ENCODE data around the gene CLTB. TPM values are rescaled to one million over a fixed set of nuclear protein-coding genes. Genes with fewer than 3 reads are reported as not detected.

The CLTB gene
- total and polyA plus RNA-seq, 2 donors (not counting 1 experiment from before 2014, with no cell fraction given) = 29.9 to 41.7 TPM

- Mint-ChIP-seq H3K27ac (no peak overlapping the region), H3K27me3 (no peaks in the 10 kb centered on the region), H3K4me3 (no peak overlapping the region), H3K9me3 (ENCODE audit: insufficient read depth) (no peaks in the 10 kb centered on the region), H3K4me1 (no peaks in the 10 kb centered on the region)
- Histone ChIP-seq H4K20me1 (ENCODE audit: control insufficient read depth, insufficient read depth, low read length, poor library complexity, severe bottlenecking) (peaks cover 8% of the 10 kb centered on the region), H3K4me3 (ENCODE audit: control extremely low read depth in 1 of 5, extremely low read depth in 1 of 5, insufficient read depth in 1 of 5, low read depth in 2 of 5, low read length in 4 of 5) (no peak overlapping the region), H3K4me2 (replicated peaks; ENCODE audit: low read depth, low read length, poor library complexity, severe bottlenecking) (no peak overlapping the region), H3K9me3 (ENCODE audit: control extremely low read depth in 1 of 3, control insufficient read depth in 2 of 3, insufficient read depth in 1 of 3, low read length in 2 of 3) (no peaks in the 10 kb centered on the region), H3K9ac (ENCODE audit: low read length) (no peak overlapping the region), H3K36me3 (replicated peaks in 1 of 2; ENCODE audit: control extremely low read depth in 1 of 2, control insufficient read depth in 1 of 2, extremely low read depth in 1 of 2, insufficient read depth in 2 of 2, low read length in 1 of 2) (peaks cover 1 to 17% of the 10 kb centered on the region in 2 experiments), H3K27me3 (replicated peaks in 1 of 4; ENCODE audit: control extremely low read depth in 1 of 4, control insufficient read depth in 3 of 4, insufficient read depth in 4 of 4, low read length in 3 of 4) (no peaks in the 10 kb centered on the region), H3K79me2 (ENCODE audit: control insufficient read depth, insufficient read depth, low read length) (peaks cover 3% of the 10 kb centered on the region), H2AFZ (ENCODE audit: insufficient read depth, low read depth, low read length, poor library complexity, severe bottlenecking) (no peak overlapping the region), H3K4me1 (ENCODE audit: control insufficient read depth in 2 of 2, insufficient read depth in 2 of 2, low read length in 2 of 2) (no peaks in the 10 kb centered on the region), H3K27ac (ENCODE audit: low read length in 2 of 2) (no peak overlapping the region)
- POLR2A ChIA-PET = no interaction called here
- CTCF ChIA-PET = interaction anchor here (2.4 kb wide), 1 partner anchor 9 kb away, joined by 8 read pairs; the partner anchor contains the start of gene CLTB
- TF ChIP-seq EZH2 (IDR thresholded peaks at IDR 0.05; ENCODE audit: borderline replicate concordance, insufficient read depth, low read depth, low read length, poor library complexity, severe bottlenecking) (no peak), CTCF (IDR thresholded peaks at IDR 0.05) (no peak)
- no peak for DNase-seq
- WGBS (ENCODE audit: insufficient coverage) = 98% methylated on average over 4 of the region's 6 CpGs
- no peak for ATAC-seq (ENCODE audit: low read depth)
- intact Hi-C loops (cut with micrococcal nuclease) = no loop called here
These were observed 8.7 kb downstream of the CLTB start for GRCh38 chr5:176407456-176408251.

GRCh38 chr5:176406436-176407052, 9.8 kb downstream of the CLTB start:
- H3K27ac ChIP-seq (ENCODE audit: low read length in 2 of 2) = no peak overlapping the region
- peaks cover 8% of the 10 kb centered on the region for H4K20me1 ChIP-seq (ENCODE audit: control insufficient read depth, insufficient read depth, low read length, poor library complexity, severe bottlenecking)
- no peak overlapping the region for H3K9ac ChIP-seq (ENCODE audit: low read length)
- POLR2A ChIA-PET = no interaction called here
- peaks cover 1 to 17% of the 10 kb centered on the region in 2 experiments for H3K36me3 ChIP-seq (replicated peaks in 1 of 2; ENCODE audit: control extremely low read depth in 1 of 2, control insufficient read depth in 1 of 2, extremely low read depth in 1 of 2, insufficient read depth in 2 of 2, low read length in 1 of 2)
- H3K9me3 Mint-ChIP-seq (ENCODE audit: insufficient read depth) = no peaks in the 10 kb centered on the region
- intact Hi-C loops (cut with micrococcal nuclease) = no loop called here
- no peak overlapping the region for H3K4me3 Mint-ChIP-seq
- H3K4me1 ChIP-seq (ENCODE audit: control insufficient read depth in 2 of 2, insufficient read depth in 2 of 2, low read length in 2 of 2) = no peaks in the 10 kb centered on the region
- WGBS (ENCODE audit: insufficient coverage) = 85% methylated on average over 8 of the region's 9 CpGs
- ATAC-seq (ENCODE audit: low read depth) (no peak), DNase-seq (no peak)
- H3K4me2 ChIP-seq (replicated peaks; ENCODE audit: low read depth, low read length, poor library complexity, severe bottlenecking) = no peak overlapping the region
- H3K27me3 ChIP-seq (replicated peaks in 1 of 4; ENCODE audit: control extremely low read depth in 1 of 4, control insufficient read depth in 3 of 4, insufficient read depth in 4 of 4, low read length in 3 of 4) = no peaks in the 10 kb centered on the region
- no peak for TF ChIP-seq CTCF (IDR thresholded peaks at IDR 0.05)
- TF ChIP-seq EZH2 (IDR thresholded peaks at IDR 0.05; ENCODE audit: borderline replicate concordance, insufficient read depth, low read depth, low read length, poor library complexity, severe bottlenecking) = no peak
- H3K79me2 ChIP-seq (ENCODE audit: control insufficient read depth, insufficient read depth, low read length) = peaks cover 3% of the 10 kb centered on the region
- no peak overlapping the region for H3K4me3 ChIP-seq (ENCODE audit: control extremely low read depth in 1 of 5, extremely low read depth in 1 of 5, insufficient read depth in 1 of 5, low read depth in 2 of 5, low read length in 4 of 5)
- no peaks in the 10 kb centered on the region for H3K27me3 Mint-ChIP-seq
- no peaks in the 10 kb centered on the region for H3K4me1 Mint-ChIP-seq
- CTCF ChIA-PET = interaction anchor here (0.9 to 2.4 kb wide), 2 partner anchors 10 to 165 kb away, joined by 3 to 8 read pairs; partner anchors contain the start of gene CLTB
- H3K9me3 ChIP-seq (ENCODE audit: control extremely low read depth in 1 of 3, control insufficient read depth in 2 of 3, insufficient read depth in 1 of 3, low read length in 2 of 3) = no peaks in the 10 kb centered on the region
- no peak overlapping the region for H3K27ac Mint-ChIP-seq
- H2AFZ ChIP-seq (ENCODE audit: insufficient read depth, low read depth, low read length, poor library complexity, severe bottlenecking) = no peak overlapping the region

Data from B cell (primary cell).